PFSK-1 (cell line): Measurements from ENCODE around the gene LITAF.

Experiments
- POLR2AphosphoS5 ChIP-seq: IDR thresholded peaks from 2 replicates; pipeline ENCODE4 v1.6.1; 2012; ENCODE audit warnings: low read depth, mild to moderate bottlenecking, control low read depth, low read length, moderate library complexity
- SIN3A ChIP-seq: IDR thresholded peaks from 2 replicates; pipeline ENCODE4 v1.6.1; 2012; ENCODE audit warnings: mild to moderate bottlenecking, low read length, moderate library complexity, borderline replicate concordance; ENCODE audit not compliant: insufficient read depth
- TAF1 ChIP-seq: IDR thresholded peaks from 2 replicates; pipeline ENCODE4 v1.6.1; 2012; ENCODE audit warnings: low read length, control low read depth, borderline replicate concordance; ENCODE audit not compliant: insufficient read depth

- no peak for TF ChIP-seq TAF1
- no peak for TF ChIP-seq POLR2AphosphoS5
- no peak for TF ChIP-seq SIN3A
Measured at GRCh38 chr16:11635113-11635652, 48.5 kb upstream of the LITAF start.
